Ishikawa (cell line): Measurements from ENCODE around the gene OR10A4.

ENCODE experiments used
- CEBPB ChIP-seq: IDR thresholded peaks from 2 replicates; pipeline ENCODE4 v1.6.1; 2012
- EGR1 ChIP-seq: IDR thresholded peaks from 2 replicates; pipeline ENCODE4 v1.6.1; 2012
- EP300 ChIP-seq: IDR thresholded peaks from 2 replicates; pipeline ENCODE4 v1.6.1; 2012; ENCODE audit warnings: borderline replicate concordance
- FOXM1 ChIP-seq: IDR thresholded peaks from 2 replicates; pipeline ENCODE4 v1.6.1; 2012; ENCODE audit warnings: low read depth, borderline replicate concordance
- MAX ChIP-seq: IDR thresholded peaks from 2 replicates; pipeline ENCODE4 v1.6.1; 2012
- NFIC ChIP-seq: IDR thresholded peaks from 2 replicates; pipeline ENCODE4 v1.6.1; 2012
- RAD21 ChIP-seq: IDR thresholded peaks from 2 replicates; pipeline ENCODE4 v1.6.1; 2012; ENCODE audit warnings: low read depth
- TAF1 ChIP-seq: IDR thresholded peaks from 2 replicates; pipeline ENCODE4 v1.6.1; 2012; ENCODE audit warnings: low read depth, mild to moderate bottlenecking
- TCF12 ChIP-seq: IDR thresholded peaks from 2 replicates; pipeline ENCODE4 v1.6.1; 2012; ENCODE audit warnings: low read depth
- TEAD4 ChIP-seq: IDR thresholded peaks from 2 replicates; pipeline ENCODE4 v1.6.1; 2012
- YY1 ChIP-seq: IDR thresholded peaks from 2 replicates; pipeline ENCODE4 v1.6.1; 2012; ENCODE audit warnings: low read depth
- TF ChIP-seq, protein P1 (sequence below): IDR thresholded peaks from 2 replicates; pipeline ENCODE4 v1.6.1; 2012; ENCODE audit warnings: low read depth, mild to moderate bottlenecking

DNA sequence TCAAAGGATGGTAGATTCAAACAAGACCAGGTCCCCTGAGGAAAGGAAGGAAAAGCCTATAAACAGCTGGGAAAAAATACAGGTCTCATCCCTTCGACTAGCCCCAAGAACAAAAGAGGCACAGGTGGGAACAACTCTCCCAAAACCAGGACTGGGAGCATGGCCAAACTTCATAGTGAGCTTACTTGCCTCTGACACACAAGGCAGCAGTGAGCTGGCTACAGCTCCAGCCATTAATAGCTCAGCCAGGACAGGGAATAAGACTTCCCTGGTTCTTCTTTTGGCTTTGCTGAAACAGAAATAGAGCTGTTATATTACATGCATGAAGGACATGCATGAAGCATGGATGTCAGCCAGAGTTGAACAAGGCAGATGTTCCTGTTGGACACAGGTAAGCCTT, 13.5 kb upstream of the OR10A4 start, which contains the start of gene OR10A2:
- TF ChIP-seq EGR1 (no peak), NFIC (no peak), YY1 (no peak), TEAD4 (no peak), EP300 (no peak), TAF1 (no peak), CEBPB (no peak), TCF12 (no peak), MAX (no peak), RAD21 (no peak), FOXM1 (no peak)
- TF ChIP-seq, protein P1, sequence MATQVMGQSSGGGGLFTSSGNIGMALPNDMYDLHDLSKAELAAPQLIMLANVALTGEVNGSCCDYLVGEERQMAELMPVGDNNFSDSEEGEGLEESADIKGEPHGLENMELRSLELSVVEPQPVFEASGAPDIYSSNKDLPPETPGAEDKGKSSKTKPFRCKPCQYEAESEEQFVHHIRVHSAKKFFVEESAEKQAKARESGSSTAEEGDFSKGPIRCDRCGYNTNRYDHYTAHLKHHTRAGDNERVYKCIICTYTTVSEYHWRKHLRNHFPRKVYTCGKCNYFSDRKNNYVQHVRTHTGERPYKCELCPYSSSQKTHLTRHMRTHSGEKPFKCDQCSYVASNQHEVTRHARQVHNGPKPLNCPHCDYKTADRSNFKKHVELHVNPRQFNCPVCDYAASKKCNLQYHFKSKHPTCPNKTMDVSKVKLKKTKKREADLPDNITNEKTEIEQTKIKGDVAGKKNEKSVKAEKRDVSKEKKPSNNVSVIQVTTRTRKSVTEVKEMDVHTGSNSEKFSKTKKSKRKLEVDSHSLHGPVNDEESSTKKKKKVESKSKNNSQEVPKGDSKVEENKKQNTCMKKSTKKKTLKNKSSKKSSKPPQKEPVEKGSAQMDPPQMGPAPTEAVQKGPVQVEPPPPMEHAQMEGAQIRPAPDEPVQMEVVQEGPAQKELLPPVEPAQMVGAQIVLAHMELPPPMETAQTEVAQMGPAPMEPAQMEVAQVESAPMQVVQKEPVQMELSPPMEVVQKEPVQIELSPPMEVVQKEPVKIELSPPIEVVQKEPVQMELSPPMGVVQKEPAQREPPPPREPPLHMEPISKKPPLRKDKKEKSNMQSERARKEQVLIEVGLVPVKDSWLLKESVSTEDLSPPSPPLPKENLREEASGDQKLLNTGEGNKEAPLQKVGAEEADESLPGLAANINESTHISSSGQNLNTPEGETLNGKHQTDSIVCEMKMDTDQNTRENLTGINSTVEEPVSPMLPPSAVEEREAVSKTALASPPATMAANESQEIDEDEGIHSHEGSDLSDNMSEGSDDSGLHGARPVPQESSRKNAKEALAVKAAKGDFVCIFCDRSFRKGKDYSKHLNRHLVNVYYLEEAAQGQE = no peak
